H9 (cell line): Measurements from ENCODE around the gene NFATC1. TPM values are rescaled to one million over a fixed set of nuclear protein-coding genes. Genes with fewer than 3 reads are reported as not detected.

ENCODE experiments used
- DNase-seq: peaks from one replicate; pipeline ENCODE4 v3.0.0-alpha.2; 2017
- H2AFZ ChIP-seq: one replicate; pipeline ENCODE4 v1.6.1; 2013; ENCODE audit warnings: mild to moderate bottlenecking, low read length, control low read depth, moderate library complexity
- H2AK5ac ChIP-seq: 2 replicates; pipeline ENCODE4 v1.6.1; 2013; ENCODE audit warnings: low read length, control low read depth, mixed read lengths; ENCODE audit not compliant: insufficient read length
- H2BK120ac ChIP-seq: one replicate; pipeline ENCODE4 v1.6.1; 2013; ENCODE audit warnings: low read depth, mild to moderate bottlenecking, low read length, control low read depth, inconsistent platforms; ENCODE audit not compliant: poor library complexity, severe bottlenecking
- H2BK12ac ChIP-seq: 2 replicates; pipeline ENCODE4 v1.6.1; 2013; ENCODE audit warnings: low read length, control low read depth, mixed read lengths, low read depth; ENCODE audit not compliant: insufficient read length
- H2BK15ac ChIP-seq: 2 replicates; pipeline ENCODE4 v1.6.1; 2013; ENCODE audit warnings: low read depth, low read length, control low read depth
- H2BK20ac ChIP-seq: one replicate; pipeline ENCODE4 v1.6.1; 2013; ENCODE audit warnings: low read depth, mild to moderate bottlenecking, low read length, control low read depth, inconsistent platforms; ENCODE audit not compliant: poor library complexity, severe bottlenecking
- H2BK5ac ChIP-seq: 2 replicates; pipeline ENCODE4 v1.6.1; 2013; ENCODE audit warnings: low read length, control low read depth, mixed read lengths; ENCODE audit not compliant: insufficient read length
- H3K14ac ChIP-seq: 2 replicates; pipeline ENCODE4 v1.6.1; 2013; ENCODE audit warnings: low read length, control low read depth; ENCODE audit not compliant: insufficient read depth
- H3K18ac ChIP-seq: 2 replicates; pipeline ENCODE4 v1.6.1; 2013; ENCODE audit warnings: low read depth, mild to moderate bottlenecking, mixed read lengths, low read length, control low read depth; ENCODE audit not compliant: insufficient read length
- H3K23ac ChIP-seq: 2 replicates; pipeline ENCODE4 v1.6.1; 2013; ENCODE audit warnings: low read length, control low read depth, mixed read lengths, low read depth; ENCODE audit not compliant: insufficient read length
- H3K23me2 ChIP-seq: 2 replicates; pipeline ENCODE4 v1.6.1; 2013; ENCODE audit warnings: low read depth, mild to moderate bottlenecking, mixed read lengths, low read length, control low read depth; ENCODE audit not compliant: insufficient read length, poor library complexity, severe bottlenecking
- H3K27ac ChIP-seq: 2 replicates; pipeline ENCODE4 v1.5.1; 2013; ENCODE audit warnings: low read length, control low read depth, mixed read lengths, low read depth; ENCODE audit not compliant: insufficient read length
- H3K27me3 ChIP-seq: 2 replicates; pipeline ENCODE4 v1.6.1; 2013; ENCODE audit warnings: low read length, control low read depth, inconsistent platforms; ENCODE audit not compliant: insufficient read depth
- H3K4ac ChIP-seq: 2 replicates; pipeline ENCODE4 v1.6.1; 2013; ENCODE audit warnings: low read depth, mild to moderate bottlenecking, control low read depth, inconsistent platforms, low read length, moderate library complexity
- H3K4me1 ChIP-seq: 2 replicates; pipeline ENCODE4 v1.6.1; 2013; ENCODE audit warnings: low read length, control low read depth, inconsistent platforms; ENCODE audit not compliant: insufficient read depth
- H3K4me2 ChIP-seq: 2 replicates; pipeline ENCODE4 v1.6.1; 2013; ENCODE audit warnings: low read length, control low read depth, mixed read lengths; ENCODE audit not compliant: insufficient read length, insufficient read depth
- H3K56ac ChIP-seq: 2 replicates; pipeline ENCODE4 v1.6.1; 2013; ENCODE audit warnings: low read depth, mild to moderate bottlenecking, mixed read lengths, low read length, control low read depth; ENCODE audit not compliant: insufficient read length
- H3K79me1 ChIP-seq: 2 replicates; pipeline ENCODE4 v1.6.1; 2013; ENCODE audit warnings: low read depth, mild to moderate bottlenecking, moderate library complexity, low read length, control low read depth, inconsistent platforms; ENCODE audit not compliant: insufficient read depth, poor library complexity, severe bottlenecking
- H3K79me2 ChIP-seq: 2 replicates; pipeline ENCODE4 v1.6.1; 2013; ENCODE audit warnings: low read length, control low read depth, inconsistent platforms; ENCODE audit not compliant: insufficient read depth
- H3K9ac ChIP-seq: 2 replicates; pipeline ENCODE4 v1.6.1; 2013; ENCODE audit warnings: low read length, control low read depth, mixed read lengths; ENCODE audit not compliant: insufficient read length; ENCODE audit errors: extremely low read depth
- H3K9me3 ChIP-seq: one replicate; pipeline ENCODE4 v1.6.1; 2013; ENCODE audit warnings: low read depth, low read length, inconsistent platforms; ENCODE audit not compliant: control insufficient read depth
- H3T11ph ChIP-seq: one replicate; pipeline ENCODE4 v1.6.1; 2013; ENCODE audit warnings: mild to moderate bottlenecking, low read length, control low read depth, inconsistent platforms
- H4K20me1 ChIP-seq: one replicate; pipeline ENCODE4 v1.6.1; 2013; ENCODE audit not compliant: control insufficient read depth, insufficient read length, insufficient read depth
- H4K5ac ChIP-seq: 2 replicates; pipeline ENCODE4 v1.6.1; 2013; ENCODE audit warnings: low read depth, mild to moderate bottlenecking, mixed read lengths, low read length, control low read depth; ENCODE audit not compliant: insufficient read length
- H4K8ac ChIP-seq: replicated peaks from 2 replicates; pipeline ENCODE4 v1.6.1; 2013; ENCODE audit warnings: low read length, control low read depth, mixed read lengths, low read depth; ENCODE audit not compliant: insufficient read length
- H4K91ac ChIP-seq: 2 replicates; pipeline ENCODE4 v1.6.1; 2013; ENCODE audit warnings: low read depth, mild to moderate bottlenecking, moderate library complexity, mixed read lengths, low read length, control low read depth; ENCODE audit not compliant: insufficient read length
- H3K27ac Mint-ChIP-seq, 3 experiments: 2 replicates in 2 of 3; 3 replicates in 1 of 3; pipeline ENCODE4 v1.8.0; 2020 to 2021; ENCODE audit warnings: mixed read lengths in 3 of 3, mild to moderate bottlenecking in 1 of 3, moderate library complexity in 1 of 3
- H3K27me3 Mint-ChIP-seq: 2 replicates; pipeline ENCODE4 v1.8.0; 2021; ENCODE audit warnings: low read depth, mild to moderate bottlenecking, moderate library complexity, mixed read lengths
- H3K36me3 Mint-ChIP-seq, 3 experiments: 2 replicates in 2 of 3; 3 replicates in 1 of 3; pipeline ENCODE4 v1.8.0; 2020 to 2021; ENCODE audit warnings: low read depth in 3 of 3, mixed read lengths in 3 of 3; ENCODE audit not compliant: insufficient read depth in 1 of 3
- H3K4me1 Mint-ChIP-seq, 2 experiments: 2 replicates each; pipeline ENCODE4 v1.8.0; 2020; ENCODE audit warnings: mixed read lengths in 2 of 2
- H3K4me3 Mint-ChIP-seq, 2 experiments: 2 replicates in 1 of 2; 3 replicates in 1 of 2; pipeline ENCODE4 v1.8.0; 2020 to 2021; ENCODE audit warnings: mild to moderate bottlenecking in 2 of 2, mixed read lengths in 2 of 2, moderate library complexity in 1 of 2
- H3K9me3 Mint-ChIP-seq, 2 experiments: 2 replicates in 1 of 2; 3 replicates in 1 of 2; pipeline ENCODE4 v1.8.0; 2020; ENCODE audit warnings: mild to moderate bottlenecking in 2 of 2, mixed read lengths in 2 of 2, moderate library complexity in 1 of 2
- CTCF ChIP-seq: fragments of 200-600 bp; sonication (generic); conservative IDR thresholded peaks from 3 replicates; pipeline ENCODE4 v1.8.0; 2021; ENCODE audit warnings: antibody characterized with exemption, mild to moderate bottlenecking
- WGBS: extraction: QIAGEN DNeasy Blood & Tissue Kit; methylation state at CpG from one replicate; pipeline ENCODE4 v1.1.7; 2013; ENCODE audit warnings: missing lambda C conversion rate, low lambda C conversion rate, mixed read lengths; ENCODE audit not compliant: insufficient read length; ENCODE audit errors: extremely low coverage; 5-methylcytosine and 5-hydroxymethylcytosine counted together
- total RNA-seq: library from RNA; stranded (reverse); gene quantifications from 2 replicates; pipeline ENCODE4 v1.2.1, GENCODE V29; 2021

NFATC1 gene
- total RNA-seq, 1 experiment from 2014 or later: 5.5 TPM

GRCh38 chr18:79383388-79384056 is 12.2 kb upstream of the NFATC1 start:
- H4K91ac ChIP-seq: no peak overlapping the region
- H3T11ph ChIP-seq: no peak overlapping the region
- no peak overlapping the region for H3K4me3 Mint-ChIP-seq
- H2BK12ac ChIP-seq: no peak overlapping the region
- no peak overlapping the region for H4K5ac ChIP-seq
- TF ChIP-seq CTCF: no peak
- no peaks in the 10 kb centered on the region for H3K9me3 Mint-ChIP-seq
- no peak overlapping the region for H2AK5ac ChIP-seq
- H2BK120ac ChIP-seq: no peak overlapping the region
- H3K56ac ChIP-seq: no peak overlapping the region
- WGBS: no CpG with 5 or more reads among the region's 20 CpGs
- H3K23ac ChIP-seq: no peak overlapping the region
- DNase-seq: peak; percentile 19
- no peak overlapping the region for H3K27ac Mint-ChIP-seq
- no peak overlapping the region for H3K18ac ChIP-seq
- no peak overlapping the region for H3K4ac ChIP-seq
- no peak overlapping the region for H2AFZ ChIP-seq
- H3K9me3 ChIP-seq: no peaks in the 10 kb centered on the region
- no peaks in the 10 kb centered on the region; a peak in 1 of 7 replicates for H3K36me3 Mint-ChIP-seq
- H3K4me1 Mint-ChIP-seq: peaks cover 5 to 8% of the 10 kb centered on the region in 2 experiments
- H3K79me1 ChIP-seq: no peaks in the 10 kb centered on the region
- no peaks in the 10 kb centered on the region for H4K20me1 ChIP-seq
- no peak overlapping the region for H2BK5ac ChIP-seq
- no peaks in the 10 kb centered on the region for H3K4me1 ChIP-seq
- H2BK20ac ChIP-seq: no peak overlapping the region
- H3K27me3 ChIP-seq: no peaks in the 10 kb centered on the region
- H2BK15ac ChIP-seq: no peak overlapping the region
- no peak overlapping the region for H3K27ac ChIP-seq
- no peak overlapping the region for H4K8ac ChIP-seq
- H3K23me2 ChIP-seq: no peaks in the 10 kb centered on the region
- no peak overlapping the region for H3K4me2 ChIP-seq
- H3K79me2 ChIP-seq: no peaks in the 10 kb centered on the region
- no peak overlapping the region for H3K9ac ChIP-seq
- peak overlapping the region; percentile 60; the same call in 1 of the 2 replicates for H3K14ac ChIP-seq
- peaks cover 21% of the 10 kb centered on the region for H3K27me3 Mint-ChIP-seq
